HTERT RPE-1 (cell line): Measurements from ENCODE around the gene CNPY1.
"Not testable (repeated sequence)": the region's sequence is repeated elsewhere in the genome, so short reads cannot be mapped to it uniquely, and the experiment has no call there.

Experiments used
- in situ Hi-C: fragments of 300-500 bp; cut with MboI; formaldehyde crosslinking; loops from 4 replicates; pipeline ENCODE4 v1.14.3; 2020; ENCODE audit warnings: low sequenced_read_pairs

The CNPY1 gene

GRCh38 chr7:155546449-155546848, at the start of gene CNPY1:
TSS of gene CNPY1 (minus strand) at chr7:155546559. CDS start at chr7:155545929, 630 bp downstream.
- in situ Hi-C loops: not testable (repeated sequence)

GRCh38 chr7:155594961-155595366, 48.6 kb upstream of the CNPY1 start:
- in situ Hi-C loops: no loop called here

DNA sequence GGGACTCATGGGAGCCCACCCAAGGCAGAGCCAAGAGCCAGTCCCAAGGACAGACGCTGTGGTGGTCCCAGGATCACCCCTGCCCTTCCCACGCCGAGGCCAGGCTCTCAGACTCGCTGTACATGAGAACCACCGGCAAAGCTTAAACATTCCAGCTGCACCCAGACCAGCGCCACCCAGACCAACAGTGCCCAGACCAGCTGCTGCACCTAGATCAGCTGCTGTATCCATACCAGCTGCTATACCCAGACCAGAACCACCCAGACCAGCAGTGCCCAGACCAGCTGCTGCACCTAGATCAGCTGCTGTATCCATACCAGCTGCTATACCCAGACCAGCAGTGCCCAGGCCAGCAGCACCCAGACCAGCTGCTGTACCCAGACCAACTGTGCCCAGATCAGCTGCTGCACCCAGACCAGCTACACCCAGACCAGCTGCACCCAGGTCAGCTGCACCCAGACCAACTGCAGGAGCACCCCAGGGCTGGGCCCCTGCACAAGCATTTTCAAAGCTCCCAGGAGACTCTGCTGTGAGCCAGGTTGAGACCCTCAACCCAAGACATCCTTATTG, 47.9 kb upstream of the CNPY1 start:
- in situ Hi-C loops: no loop called here

- in situ Hi-C loops: no loop called here
Observed at GRCh38 chr7:155593461-155594162, 47.3 kb upstream of the CNPY1 start.

GRCh38 chr7:155591055-155591775, 44.9 kb upstream of the CNPY1 start:
- in situ Hi-C loops: no loop called here

GRCh38 chr7:155590215-155591018, 44.1 kb upstream of the CNPY1 start:
- in situ Hi-C loops: no loop called here

DNA sequence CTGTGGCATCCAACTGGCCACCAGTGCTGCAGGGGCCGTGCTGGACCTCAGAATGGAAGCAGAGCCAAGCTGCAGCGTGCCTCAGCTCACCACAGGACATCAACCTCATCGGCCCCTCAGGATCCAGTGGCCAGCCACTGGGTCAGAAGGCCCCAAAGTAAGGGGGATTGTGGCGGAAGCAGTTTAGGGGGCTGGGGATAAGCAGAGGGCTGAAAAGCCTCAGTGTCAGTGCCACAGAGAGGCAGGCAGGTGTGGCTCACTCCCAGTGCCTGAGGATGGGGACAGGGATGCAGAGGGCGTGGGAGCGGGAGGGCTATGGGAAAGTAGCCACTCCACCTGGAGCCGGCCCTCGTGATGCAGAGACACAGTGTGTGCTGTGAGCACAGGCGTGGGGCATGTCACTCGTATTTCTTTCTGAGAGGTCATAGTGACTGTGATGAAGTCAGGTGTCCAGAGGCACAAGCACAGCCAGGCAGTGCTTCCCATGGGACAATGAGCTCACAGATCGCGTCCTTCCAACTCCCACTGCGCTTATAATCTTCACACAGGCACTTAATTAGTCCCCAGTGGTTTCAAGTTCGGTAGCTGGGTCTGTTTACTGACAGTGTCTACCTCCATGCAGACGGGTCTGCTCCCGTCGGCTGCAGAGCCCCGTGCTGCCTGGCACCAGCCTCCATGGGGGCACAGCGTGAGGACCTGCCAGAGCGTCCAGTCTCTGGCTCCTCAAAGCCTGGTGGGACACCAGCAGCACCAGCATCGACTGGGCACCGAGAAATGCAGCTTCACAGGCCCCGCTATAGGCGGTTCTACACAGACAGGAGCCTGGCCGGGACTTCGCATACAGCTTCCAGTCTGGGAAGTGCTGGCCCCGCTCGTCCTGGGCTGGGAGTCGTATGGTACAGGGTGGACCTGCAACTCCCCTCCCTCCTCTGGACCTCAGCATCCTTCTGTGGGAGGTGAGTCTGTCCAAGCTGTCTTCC, 42.9 kb upstream of the CNPY1 start:
- in situ Hi-C loops: no loop called here

GRCh38 chr7:155588468-155588998, 42.2 kb upstream of the CNPY1 start:
- in situ Hi-C loops: no loop called here

GRCh38 chr7:155587486-155587885, 41.1 kb upstream of the CNPY1 start:
- in situ Hi-C loops: no loop called here

DNA sequence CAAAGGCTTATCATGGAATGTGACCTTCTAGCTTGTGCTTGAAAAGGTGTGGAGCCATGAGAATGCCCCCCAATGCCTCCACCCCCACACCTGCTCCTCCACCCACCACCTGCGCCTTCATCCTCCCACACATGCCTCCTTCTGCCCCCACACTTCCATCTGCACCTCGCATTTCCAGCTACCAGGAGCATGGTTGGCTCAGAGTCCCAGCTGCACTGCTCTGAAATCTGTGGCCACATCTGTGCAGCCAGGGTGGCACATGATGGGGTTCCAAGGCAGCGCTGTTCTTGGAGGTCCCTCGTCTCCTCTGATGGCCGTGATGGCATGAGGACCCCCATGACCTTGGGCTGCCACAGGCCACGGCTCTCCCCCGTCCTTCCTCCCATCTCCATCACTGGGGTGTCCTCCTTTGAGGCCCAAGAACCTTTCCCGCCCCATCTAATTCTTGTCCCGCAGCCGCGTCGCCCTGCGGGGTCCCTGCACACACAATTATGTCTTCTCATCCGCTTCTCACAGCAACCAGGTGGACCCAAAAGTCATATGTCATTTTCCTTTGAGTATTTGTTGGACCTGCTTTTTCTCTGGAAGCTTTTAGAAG, 40.6 kb upstream of the CNPY1 start:
- in situ Hi-C loops: no loop called here

DNA sequence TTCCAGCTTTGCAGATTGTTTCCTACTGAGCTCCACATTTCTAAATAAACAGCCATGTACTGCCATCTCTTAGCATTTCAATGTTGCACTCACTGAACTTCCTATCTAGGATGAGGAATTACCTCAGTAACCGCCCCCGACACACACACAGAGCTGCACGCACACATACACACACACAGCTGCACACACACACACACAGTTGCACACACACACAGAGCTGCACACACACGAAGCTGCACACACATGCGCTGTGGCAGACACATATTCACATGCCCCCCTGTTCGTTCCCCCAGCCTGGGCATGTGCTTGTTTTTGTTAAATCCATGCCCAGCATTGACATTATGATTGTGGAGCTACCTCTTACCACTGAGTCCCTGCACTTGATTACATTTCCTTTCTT, 39.6 kb upstream of the CNPY1 start:
- in situ Hi-C loops: no loop called here

GRCh38 chr7:155585532-155585895, 39.2 kb upstream of the CNPY1 start:
- in situ Hi-C loops: no loop called here

GRCh38 chr7:155584763-155585531, 38.6 kb upstream of the CNPY1 start:
- in situ Hi-C loops: no loop called here

GRCh38 chr7:155584261-155584660, 37.9 kb upstream of the CNPY1 start:
- in situ Hi-C loops: no loop called here

- in situ Hi-C loops: no loop called here
Observed at GRCh38 chr7:155583636-155584035, 37.3 kb upstream of the CNPY1 start.

DNA sequence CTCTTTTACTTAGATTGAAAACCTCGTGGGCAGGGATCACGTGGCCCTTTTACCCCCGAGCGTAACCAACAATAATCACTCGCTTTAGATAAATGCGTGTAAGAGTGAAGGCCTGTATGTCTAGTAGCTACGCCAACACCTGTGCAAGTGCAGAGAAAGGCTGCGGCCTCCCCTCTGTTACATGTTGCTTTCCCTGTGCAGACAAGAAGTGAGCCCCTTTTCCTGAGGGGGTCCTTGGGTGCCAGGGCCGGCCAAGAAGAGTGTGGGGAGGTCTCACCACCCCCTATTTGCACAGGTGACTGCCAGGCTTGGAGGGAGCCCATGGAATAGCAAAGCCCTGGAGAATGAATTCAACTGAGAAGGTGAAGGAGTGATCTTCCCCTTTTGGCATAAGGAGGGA, 35.6 kb upstream of the CNPY1 start:
- in situ Hi-C loops: no loop called here

- in situ Hi-C loops: no loop called here
Observed at GRCh38 chr7:155581107-155581830, 34.9 kb upstream of the CNPY1 start.

GRCh38 chr7:155580367-155580766, 34.0 kb upstream of the CNPY1 start:
- in situ Hi-C loops: no loop called here
